Measurements from ENCODE around the gene KCTD7.
"Not testable (repeated sequence)": the region's sequence is repeated elsewhere in the genome, so short reads cannot be mapped to it uniquely, and the experiment has no call there.

KCTD7 gene

GRCh38 chr7:66682350-66683093 lies 53.8 kb downstream of the KCTD7 start:
- DNase-seq (ENCODE audit: low read depth in 3 of 3): no peak

DNA sequence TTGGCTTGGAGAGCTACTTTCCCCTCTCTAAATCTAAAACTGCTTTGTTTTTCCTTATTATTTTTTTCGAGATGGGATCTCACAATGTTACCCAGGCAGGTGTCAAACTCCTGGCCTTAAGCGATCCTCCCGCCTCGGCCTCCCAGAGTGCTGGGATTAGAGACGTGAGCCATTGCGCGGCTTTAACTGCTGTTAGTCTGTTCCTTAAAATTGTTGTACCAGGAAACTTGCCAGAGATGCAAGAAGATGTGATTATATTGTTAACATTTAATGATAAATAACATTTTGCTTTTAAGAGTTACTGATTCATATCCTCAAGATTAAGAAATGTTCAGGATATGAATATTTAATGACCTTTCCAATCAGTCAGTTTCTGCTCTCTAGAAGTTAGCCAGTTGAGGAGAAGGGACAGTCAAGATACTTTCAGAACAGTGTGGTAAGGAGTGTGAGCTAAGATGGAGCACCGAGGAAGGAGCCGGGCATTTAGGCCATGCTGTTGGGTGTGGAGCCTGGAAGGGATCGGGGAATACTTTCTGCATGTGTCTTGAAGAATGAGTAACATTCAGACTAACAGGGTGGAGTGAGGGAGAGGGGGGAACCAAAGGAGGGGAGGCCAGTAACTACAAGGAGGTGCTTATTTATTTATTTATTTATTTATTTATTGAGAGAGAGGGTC lies 54.6 kb downstream of the KCTD7 start:
- DNase-seq (ENCODE audit: low read depth in 3 of 3): not testable (repeated sequence)

DNA sequence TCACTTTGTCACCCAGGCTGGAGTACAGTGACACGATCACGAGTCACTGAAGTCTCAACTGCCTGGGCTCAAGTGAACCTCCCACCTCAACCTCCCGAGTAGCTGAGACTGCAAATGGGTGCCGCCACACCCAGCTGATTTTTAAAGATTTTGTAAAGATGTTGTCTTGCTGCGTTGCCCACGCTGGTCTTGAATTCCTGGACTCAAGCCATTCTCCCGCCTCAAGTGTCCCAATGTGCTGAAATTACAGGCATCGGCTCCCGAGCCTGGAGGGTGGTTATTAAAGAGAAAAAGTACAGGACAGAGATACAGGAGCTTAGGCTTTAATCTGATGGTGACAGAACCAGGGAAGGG lies 55.1 kb downstream of the KCTD7 start:
- DNase-seq (ENCODE audit: low read depth in 3 of 3): no peak

DNA sequence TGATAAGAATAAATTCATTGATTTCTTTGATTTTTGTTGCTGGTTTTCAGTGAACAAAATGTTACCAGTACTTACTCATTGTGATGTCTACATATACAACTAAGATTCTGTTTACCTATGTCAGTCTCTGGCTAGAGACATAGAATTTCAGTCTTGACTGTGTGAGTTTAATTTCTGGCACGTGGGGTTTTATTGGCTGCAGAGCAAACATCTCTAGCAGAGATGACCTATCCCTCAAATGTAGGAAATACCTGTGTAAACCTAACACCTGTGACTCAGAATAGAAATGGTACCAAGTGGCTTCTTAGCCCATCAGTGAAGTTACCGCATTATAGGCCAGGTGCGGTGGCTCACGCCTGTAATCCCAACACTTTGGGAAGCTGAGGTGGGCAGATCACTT lies 57.0 kb downstream of the KCTD7 start:
- DNase-seq (ENCODE audit: low read depth in 3 of 3): not testable (repeated sequence)

GRCh38 chr7:66687186-66687585 lies 58.5 kb downstream of the KCTD7 start:
- DNase-seq (ENCODE audit: low read depth in 3 of 3): no peak

DNA sequence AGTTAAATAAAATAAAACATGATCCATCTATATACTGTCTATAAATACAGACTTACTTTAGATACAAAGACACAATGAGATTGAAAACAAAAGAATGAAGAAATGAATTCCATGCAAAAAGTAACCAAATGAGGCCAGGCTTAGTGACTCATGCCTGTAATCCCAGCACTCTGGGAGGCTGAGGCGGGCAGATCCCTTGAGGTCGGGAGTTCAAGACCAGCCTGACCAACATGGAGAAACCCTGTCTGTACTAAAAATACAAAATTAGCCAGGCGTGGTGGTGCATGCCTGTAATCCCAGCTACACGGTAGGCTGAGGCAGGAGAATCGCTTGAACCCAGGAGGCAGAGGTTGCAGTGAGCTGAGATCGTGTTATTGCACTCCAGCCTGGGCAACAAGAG lies 59.0 kb downstream of the KCTD7 start:
- not testable (repeated sequence) for DNase-seq (ENCODE audit: low read depth in 3 of 3)

GRCh38 chr7:66689081-66689480 lies 60.4 kb downstream of the KCTD7 start:
- DNase-seq (ENCODE audit: low read depth in 3 of 3): no peak

DNA sequence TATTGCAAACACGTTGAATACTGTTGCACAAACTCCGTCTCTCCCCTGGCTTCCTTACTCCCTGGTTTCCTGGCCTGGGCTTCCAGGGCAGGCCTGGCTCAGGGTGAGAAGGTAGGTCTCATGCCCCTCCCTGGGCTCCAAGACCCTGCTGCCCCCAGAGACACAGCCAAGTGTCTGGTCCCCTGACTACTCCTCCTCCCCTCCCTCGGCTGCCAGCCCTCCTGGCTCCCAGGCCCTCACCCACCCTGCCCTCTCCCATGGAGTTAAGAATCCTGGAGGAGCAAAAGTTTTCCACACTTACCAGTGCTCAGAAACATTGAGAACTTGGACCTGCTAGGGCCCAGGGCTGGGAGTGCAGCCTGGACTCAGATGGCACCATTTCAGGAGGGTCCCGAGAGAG lies 64.7 kb downstream of the KCTD7 start:
- no peak for DNase-seq (ENCODE audit: low read depth in 3 of 3)

Measured in stimulated activated CD4-positive, alpha-beta T cell treated with anti-CD3 and anti-CD28 coated beads, TNF-alpha, amount 100 ng/mL, for 24 hours (primary cell).